Kidney (tissue), 14 donors: ENCODE data around the gene RBPJ. TPM values are rescaled to one million over a fixed set of nuclear protein-coding genes. Genes with fewer than 3 reads are reported as not detected.

Experiments used
- DNase-seq, 5 donors: peaks; one replicate each; pipeline ENCODE4 v3.0.0-alpha.2; 2013 to 2020
- FAIRE-seq: peaks from 2 replicates; lab custom pipeline; 2012; peaks lifted over from hg19 to GRCh38; lab: Jason Lieb, UNC
- H3K27ac ChIP-seq, 2 donors: one replicate each; pipeline ENCODE4 v1.7.0; 2013; ENCODE audit warnings: low read depth in 2 of 2, low read length in 2 of 2, inconsistent platforms in 1 of 2
- H3K27me3 ChIP-seq: one replicate; pipeline ENCODE4 v1.7.1; 2013; ENCODE audit warnings: low read length, inconsistent platforms; ENCODE audit not compliant: control insufficient read depth, insufficient read depth
- H3K36me3 ChIP-seq, 3 donors: one replicate each; pipeline versions ENCODE4 v1.7.0 to v1.7.1; 2013; ENCODE audit warnings: low read length in 3 of 3, control low read depth in 1 of 3, inconsistent platforms in 1 of 3; ENCODE audit not compliant: insufficient read depth in 3 of 3, control insufficient read depth in 2 of 3
- H3K4me1 ChIP-seq, 3 donors: one replicate each; pipeline versions ENCODE4 v1.7.0 to v1.7.1; 2013; ENCODE audit warnings: low read length in 3 of 3, inconsistent platforms in 1 of 3, low read depth in 1 of 3; ENCODE audit not compliant: control insufficient read depth in 2 of 3, insufficient read depth in 2 of 3
- H3K4me3 ChIP-seq, 3 donors: one replicate each; pipeline versions ENCODE4 v1.7.0 to v1.8.1; 2013; ENCODE audit warnings: low read length in 3 of 3, control low read depth in 1 of 3, inconsistent platforms in 1 of 3
- H3K9ac ChIP-seq, 3 donors: one replicate each; pipeline versions ENCODE4 v1.7.0 to v1.7.1; 2013; ENCODE audit warnings: low read length in 3 of 3, control low read depth in 1 of 3, inconsistent platforms in 1 of 3
- H3K9me3 ChIP-seq, 3 donors: one replicate each; pipeline versions ENCODE4 v1.7.0 to v1.7.1; 2013; ENCODE audit warnings: low read length in 3 of 3, control low read depth in 1 of 3, inconsistent platforms in 1 of 3; ENCODE audit not compliant: control insufficient read depth in 2 of 3, insufficient read depth in 1 of 3
- CTCF ChIP-seq: IDR thresholded peaks from 3 replicates; pipeline ENCODE4 v1.5.1; 2012; ENCODE audit warnings: mild to moderate bottlenecking, moderate library complexity, borderline replicate concordance; ENCODE audit not compliant: insufficient read depth; ENCODE audit errors: extremely low read depth
- intact Hi-C: fragments of 100-400 bp; cut with DNase I; formaldehyde crosslinking; loops from one replicate; pipeline ENCODE4 v1.11.1; 2022
- polyA plus RNA-seq: library from polyadenylated mRNA; stranded (reverse); fragments of 350-450 nt; fragmentation: Illumina TruSeq; extraction: RNeasy Lipid Tissue Mini Kit (QIAGEN cat#74804); gene quantifications from one replicate; pipeline ENCODE4 v1.2.3, GENCODE V29; 2014; ENCODE audit warnings: low read depth, low replicate concordance; ENCODE audit not compliant: insufficient read depth
- total RNA-seq: library from RNA; stranded (reverse); fragmentation: NEBNext Ultra II Directional; extraction: Animal tissue kit (Norgen Biotek cat#: 25700); gene quantifications from one replicate; pipeline ENCODE4 v1.2.1, GENCODE V29; 2021
- donor health status: control.
- donor health status: control.
- donor health status: control.
- donor health status: control.
- donor health status: control.
- donor health status: DM: yes; HTN: yes; CAD: no.
- donor health status: Normal renal cell carcinoma (clear cell type).

Gene RBPJ
- total and polyA plus RNA-seq, 2 donors from 2014 or later = 28.5 to 77.6 TPM

GRCh38 chr4:26455571-26455970 lies 134.8 kb downstream of the RBPJ start:
- Histone ChIP-seq H3K9ac (no peak overlapping the region), H3K36me3 (no peaks in the 10 kb centered on the region), H3K4me1 (no peaks in the 10 kb centered on the region), H3K27me3 (no peaks in the 10 kb centered on the region), H3K9me3 (peaks cover 0 to 3% (median 0%) of the 10 kb centered on the region in 3 donors), H3K27ac (no peak overlapping the region), H3K4me3 (no peak overlapping the region)
- DNase-seq (no peak), FAIRE-seq (no peak)
- intact Hi-C loops = no loop called here
- no peak for TF ChIP-seq CTCF

- no peak overlapping the region for H3K27ac ChIP-seq
- no peak for DNase-seq
- H3K9me3 ChIP-seq = peaks cover 0 to 3% (median 0%) of the 10 kb centered on the region in 3 donors
- intact Hi-C loops = no loop called here
- H3K9ac ChIP-seq = no peak overlapping the region
- no peak for FAIRE-seq
- H3K4me1 ChIP-seq = no peaks in the 10 kb centered on the region
- H3K27me3 ChIP-seq = no peaks in the 10 kb centered on the region
- H3K4me3 ChIP-seq = no peak overlapping the region
- H3K36me3 ChIP-seq = no peaks in the 10 kb centered on the region
- TF ChIP-seq CTCF = no peak
Measured at GRCh38 chr4:26457412-26457811, 136.6 kb downstream of the RBPJ start.

GRCh38 chr4:26458157-26458561 lies 137.3 kb downstream of the RBPJ start:
- TF ChIP-seq CTCF = no peak
- Histone ChIP-seq H3K36me3 (no peaks in the 10 kb centered on the region), H3K9ac (no peak overlapping the region), H3K27me3 (no peaks in the 10 kb centered on the region), H3K4me3 (no peak overlapping the region), H3K27ac (no peak overlapping the region), H3K9me3 (peaks cover 0 to 3% (median 0%) of the 10 kb centered on the region in 3 donors), H3K4me1 (no peaks in the 10 kb centered on the region)
- FAIRE-seq (no peak), DNase-seq (peak in 1 of 5 donors; percentile 35)
- intact Hi-C loops = no loop called here
